ENCODE data around the gene LHFPL6. TPM values are rescaled to one million over a fixed set of nuclear protein-coding genes. Genes with fewer than 3 reads are reported as not detected.

LHFPL6 gene
- total and polyA plus RNA-seq, 9 of the 15 experiments (the other 6 are each of a cell fraction or from before 2014, with no cell fraction given): 0.18 TPM; not detected in 8

DNA sequence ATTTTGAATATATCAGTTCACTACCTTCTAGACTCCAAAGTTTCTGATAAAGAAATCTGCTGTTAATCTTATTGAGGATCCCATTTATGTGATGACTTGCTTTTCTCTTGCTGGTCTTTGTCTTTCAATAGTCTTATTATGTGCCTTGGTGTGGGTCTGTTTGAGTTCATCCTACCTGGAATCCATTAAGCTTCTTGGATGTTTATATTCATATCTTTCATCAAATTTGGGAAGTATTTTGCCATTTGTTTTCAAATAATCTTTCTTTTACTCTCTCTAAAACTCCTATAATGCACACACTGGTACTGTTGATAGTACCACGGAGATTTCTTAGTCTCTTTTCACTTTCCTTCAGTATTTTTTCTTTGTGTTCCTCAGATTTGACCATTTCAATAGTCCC is 28.3 kb upstream of the LHFPL6 start:
- intact Hi-C loops (cut with micrococcal nuclease): no loop called here
- H2AFZ ChIP-seq (ENCODE audit: low read depth, low read length): no peak overlapping the region
- DNase-seq (ENCODE audit: extremely low read depth in 1 of 4, low spot score in 3 of 4) (no peak), FAIRE-seq (no peak), ATAC-seq (no peak)
- no peaks in the 10 kb centered on the region for H3K9me1 ChIP-seq (ENCODE audit: control insufficient read depth, insufficient read depth, low read length)
- no peaks in the 10 kb centered on the region for H3K79me2 ChIP-seq (ENCODE audit: control insufficient read depth, insufficient read depth, low read length)
- no peaks in the 10 kb centered on the region for H3K4me1 ChIP-seq (replicated peaks in 1 of 2; ENCODE audit: control insufficient read depth in 2 of 2, insufficient read depth in 2 of 2, low read length in 2 of 2)
- ChIA-PET POLR2A (no interaction called here), CTCF (ENCODE audit: low intra/inter-chr PET ratio) (no interaction called here)
- H4K20me1 ChIP-seq (replicated peaks; ENCODE audit: control insufficient read depth, insufficient read depth, low read length): no peaks in the 10 kb centered on the region
- no peak overlapping the region for H3K4me3 ChIP-seq
- no peak overlapping the region for H3K4me2 ChIP-seq (ENCODE audit: insufficient read depth, low read length)
- BruUV-seq (replicated peaks): no TSS peak
- no peak overlapping the region for H3K9ac ChIP-seq (ENCODE audit: insufficient read depth in 1 of 2, low read depth in 2 of 2, low read length in 2 of 2)
- no peaks in the 10 kb centered on the region; a peak in 1 of 5 replicates for H3K27me3 ChIP-seq (ENCODE audit: control insufficient read depth in 2 of 2, insufficient read depth in 2 of 2, low read length in 2 of 2)
- H3K9me3 ChIP-seq (replicated peaks; ENCODE audit: control insufficient read depth, insufficient read depth, low read depth, low read length): no peaks in the 10 kb centered on the region
- 0% methylated on average over 1 of the region's 1 CpG for WGBS (ENCODE audit: insufficient coverage, low coverage, missing lambda C conversion rate)
- in situ Hi-C loops (cut with MboI): no loop called here
- no peak overlapping the region for H3K27ac ChIP-seq (ENCODE audit: extremely low read depth, low read depth, low read length)
- TF ChIP-seq ZNF707 (CRISPR knock-in tag; conservative IDR thresholded peaks at IDR 0.05) (no peak), CEBPG (CRISPR knock-in tag; IDR thresholded peaks at IDR 0.05) (no peak), CEBPG (tag; conservative IDR thresholded peaks at IDR 0.05 in 1 of 2, IDR thresholded peaks at IDR 0.05 in 1 of 2) (no peak), MIER1 (IDR thresholded peaks at IDR 0.05; ENCODE audit: low read depth) (no peak), PRMT5 (CRISPR knock-in tag; IDR thresholded peaks at IDR 0.05) (no peak), E2F3 (CRISPR knock-in tag; IDR thresholded peaks at IDR 0.05) (no peak), CHCHD3 (CRISPR knock-in tag; IDR thresholded peaks at IDR 0.05) (no peak), ZC3H8 (IDR thresholded peaks at IDR 0.05) (no peak), STAT5B (CRISPR knock-in tag; IDR thresholded peaks at IDR 0.05) (no peak)
- TF ChIP-seq, protein P1, sequence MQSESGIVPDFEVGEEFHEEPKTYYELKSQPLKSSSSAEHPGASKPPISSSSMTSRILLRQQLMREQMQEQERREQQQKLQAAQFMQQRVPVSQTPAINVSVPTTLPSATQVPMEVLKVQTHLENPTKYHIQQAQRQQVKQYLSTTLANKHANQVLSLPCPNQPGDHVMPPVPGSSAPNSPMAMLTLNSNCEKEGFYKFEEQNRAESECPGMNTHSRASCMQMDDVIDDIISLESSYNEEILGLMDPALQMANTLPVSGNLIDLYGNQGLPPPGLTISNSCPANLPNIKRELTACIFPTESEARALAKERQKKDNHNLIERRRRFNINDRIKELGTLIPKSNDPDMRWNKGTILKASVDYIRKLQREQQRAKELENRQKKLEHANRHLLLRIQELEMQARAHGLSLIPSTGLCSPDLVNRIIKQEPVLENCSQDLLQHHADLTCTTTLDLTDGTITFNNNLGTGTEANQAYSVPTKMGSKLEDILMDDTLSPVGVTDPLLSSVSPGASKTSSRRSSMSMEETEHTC (IDR thresholded peaks at IDR 0.05): no peak
- TF ChIP-seq, protein P2, sequence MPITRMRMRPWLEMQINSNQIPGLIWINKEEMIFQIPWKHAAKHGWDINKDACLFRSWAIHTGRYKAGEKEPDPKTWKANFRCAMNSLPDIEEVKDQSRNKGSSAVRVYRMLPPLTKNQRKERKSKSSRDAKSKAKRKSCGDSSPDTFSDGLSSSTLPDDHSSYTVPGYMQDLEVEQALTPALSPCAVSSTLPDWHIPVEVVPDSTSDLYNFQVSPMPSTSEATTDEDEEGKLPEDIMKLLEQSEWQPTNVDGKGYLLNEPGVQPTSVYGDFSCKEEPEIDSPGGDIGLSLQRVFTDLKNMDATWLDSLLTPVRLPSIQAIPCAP (CRISPR knock-in tag; IDR thresholded peaks at IDR 0.05; ENCODE audit: borderline replicate concordance): no peak
- TF ChIP-seq, protein P3, sequence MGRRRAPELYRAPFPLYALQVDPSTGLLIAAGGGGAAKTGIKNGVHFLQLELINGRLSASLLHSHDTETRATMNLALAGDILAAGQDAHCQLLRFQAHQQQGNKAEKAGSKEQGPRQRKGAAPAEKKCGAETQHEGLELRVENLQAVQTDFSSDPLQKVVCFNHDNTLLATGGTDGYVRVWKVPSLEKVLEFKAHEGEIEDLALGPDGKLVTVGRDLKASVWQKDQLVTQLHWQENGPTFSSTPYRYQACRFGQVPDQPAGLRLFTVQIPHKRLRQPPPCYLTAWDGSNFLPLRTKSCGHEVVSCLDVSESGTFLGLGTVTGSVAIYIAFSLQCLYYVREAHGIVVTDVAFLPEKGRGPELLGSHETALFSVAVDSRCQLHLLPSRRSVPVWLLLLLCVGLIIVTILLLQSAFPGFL (CRISPR knock-in tag; IDR thresholded peaks at IDR 0.05): no peak
- no peaks in the 10 kb centered on the region for H3K36me3 ChIP-seq (ENCODE audit: control insufficient read depth, insufficient read depth, low read length)
